ENCODE data around the gene FAM193A.

- no peak for TF ChIP-seq POLR2A (IDR thresholded peaks at IDR 0.05)
- no peak for TF ChIP-seq CTCF (IDR thresholded peaks at IDR 0.05)
Observed at GRCh38 chr4:2714918-2715317, 178.5 kb downstream of the FAM193A start.
